ENCODE measurements around the gene CTNNA3.

Gene CTNNA3

GRCh38 chr10:67665491-67665890 lies 30.5 kb downstream of the CTNNA3 start:
- DNase-seq = peak in 41 of 58 donors; percentile 1 to 86 (median 39)

DNA sequence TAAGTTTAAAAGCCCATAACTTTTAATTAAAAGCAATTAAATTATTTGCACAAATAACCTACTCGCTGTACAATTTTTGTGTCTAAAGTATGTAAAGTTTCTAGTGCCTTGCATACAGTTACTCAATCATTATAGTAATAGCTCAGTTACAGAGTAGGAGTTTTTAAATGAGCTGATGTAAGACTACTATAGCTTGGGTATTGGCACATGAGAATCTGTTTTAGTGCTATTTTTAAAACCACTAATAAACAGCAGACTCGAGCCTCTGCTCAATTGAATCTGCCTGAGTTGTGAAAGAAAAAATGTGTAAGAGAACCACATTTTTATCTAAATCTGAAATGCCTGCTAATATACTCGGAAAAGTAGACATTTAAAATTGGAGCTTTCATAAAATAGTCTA lies 31.1 kb downstream of the CTNNA3 start:
- no peak for DNase-seq

DNA sequence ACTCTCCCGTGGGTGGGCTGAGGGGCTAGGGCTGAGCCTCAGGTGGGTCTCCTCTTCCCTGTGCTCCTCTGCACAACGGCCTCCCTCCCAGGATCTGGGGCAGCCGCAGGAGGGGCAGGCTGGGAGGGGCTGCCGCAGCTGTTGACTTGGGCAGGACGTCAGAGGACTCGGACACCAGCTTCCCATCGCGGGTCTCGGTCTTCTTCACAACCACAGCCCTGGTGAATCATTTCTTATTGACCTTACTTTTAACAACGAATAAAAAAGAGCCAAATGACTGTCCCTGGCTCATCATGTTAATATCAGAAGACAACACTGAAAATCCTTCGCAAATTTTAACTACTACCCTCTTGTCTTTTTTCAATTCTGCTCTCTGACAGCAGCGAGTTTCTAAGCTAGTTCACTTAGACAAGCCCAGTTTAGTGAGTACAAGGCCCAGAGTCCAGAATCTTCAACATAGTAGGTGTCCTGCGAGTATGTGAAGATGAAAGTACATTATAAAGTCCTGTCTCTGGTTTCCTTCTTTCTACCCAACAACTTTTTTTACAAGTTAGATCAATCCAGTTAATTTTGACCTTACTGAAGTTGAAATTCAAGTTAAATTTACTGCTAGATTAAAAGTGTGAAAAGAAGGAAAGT lies 32.4 kb downstream of the CTNNA3 start:
- DNase-seq = peak in 32 of 58 donors; percentile 2 to 68 (median 33)

DNA sequence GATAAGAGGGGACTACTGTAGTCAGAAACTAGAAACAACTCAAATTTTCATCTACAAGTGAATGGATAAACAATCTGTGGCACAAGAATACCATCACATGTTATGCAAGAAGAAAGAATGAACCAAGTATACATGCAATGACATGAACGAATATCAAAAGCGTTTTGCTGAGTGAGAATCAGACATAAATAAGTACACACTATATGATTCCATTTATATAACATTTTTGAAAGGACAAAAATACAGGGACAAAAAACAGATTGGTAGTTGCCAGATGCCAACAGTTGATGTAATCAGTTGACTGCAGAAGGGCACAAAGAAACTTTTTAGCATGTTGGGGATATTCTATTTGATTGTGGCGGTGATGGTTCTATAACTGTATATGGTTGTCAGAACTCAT lies 33.6 kb downstream of the CTNNA3 start:
- no peak for DNase-seq

DNA sequence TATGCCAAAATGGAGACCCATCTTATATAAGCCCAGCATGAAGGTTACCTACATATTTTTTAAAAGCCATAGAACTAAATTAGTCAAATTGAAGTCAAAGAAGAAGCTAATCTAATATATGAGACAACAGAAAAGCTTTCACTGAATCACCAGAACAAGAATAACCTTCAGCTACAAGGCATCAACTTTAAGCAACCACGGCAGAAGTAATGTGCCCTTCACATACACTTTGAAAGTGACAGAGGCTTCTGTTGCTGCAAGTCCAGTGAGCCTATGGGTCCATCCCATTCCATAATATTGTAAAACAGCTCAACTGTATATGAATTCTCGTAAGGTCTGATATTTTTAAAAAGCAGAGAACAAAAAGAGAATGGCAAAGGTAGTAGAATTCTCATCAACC lies 36.5 kb downstream of the CTNNA3 start:
- no peak for DNase-seq

DNA sequence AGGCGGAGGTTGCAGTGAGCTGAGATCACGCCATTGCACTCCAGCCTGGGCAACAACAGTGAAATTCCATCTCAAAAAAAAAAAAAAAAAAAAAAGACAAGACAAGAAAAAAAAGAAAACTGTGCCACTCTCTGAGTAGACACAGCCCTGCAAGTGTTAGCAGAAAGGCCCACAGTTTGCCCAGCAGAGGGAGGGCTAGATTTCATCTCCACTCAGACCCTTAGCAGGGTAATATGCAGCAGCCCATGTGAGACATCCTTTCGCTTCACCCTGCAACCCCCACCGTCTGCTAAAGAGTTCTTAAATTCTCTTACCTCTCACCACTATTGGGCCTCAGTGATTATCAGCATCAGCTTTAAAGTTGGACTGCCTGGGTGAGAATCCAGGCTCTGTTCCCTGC lies 38.2 kb downstream of the CTNNA3 start:
- peak in 15 of 58 donors; percentile 2 to 47 (median 24) for DNase-seq

- no peak for DNase-seq
These were observed 45.4 kb downstream of the CTNNA3 start for GRCh38 chr10:67650558-67650957.

DNA sequence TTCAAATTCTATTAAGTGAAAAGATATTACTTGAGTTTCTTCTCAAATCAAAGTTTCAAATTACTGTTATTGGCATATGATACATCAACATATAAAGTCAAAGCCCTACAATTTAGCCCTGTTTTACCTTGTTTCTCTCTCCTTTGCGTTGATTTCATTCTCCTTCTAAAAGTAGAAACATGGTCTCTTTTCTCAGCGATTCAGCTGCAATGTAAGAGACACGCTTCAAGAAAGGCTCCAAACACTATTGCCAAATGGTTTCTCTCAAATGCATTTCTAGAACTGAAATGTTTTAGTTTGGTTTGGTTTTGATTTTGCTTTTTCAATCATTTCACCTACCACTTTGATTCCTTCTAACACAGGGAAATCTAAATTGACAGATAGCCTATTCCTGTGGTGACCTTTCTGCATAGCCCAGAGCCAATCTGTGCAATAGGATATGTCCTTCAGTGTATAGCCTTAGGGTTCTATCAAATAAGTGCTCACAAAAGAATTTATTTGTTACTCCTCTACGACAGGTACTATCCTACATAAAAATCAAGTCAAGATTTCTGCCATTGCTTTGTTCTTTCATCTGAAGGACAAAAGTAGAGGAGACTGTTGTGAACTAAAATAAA lies 47.3 kb downstream of the CTNNA3 start:
- no peak for DNase-seq

GRCh38 chr10:67630904-67631303 lies 65.1 kb downstream of the CTNNA3 start:
- DNase-seq = no peak

DNA sequence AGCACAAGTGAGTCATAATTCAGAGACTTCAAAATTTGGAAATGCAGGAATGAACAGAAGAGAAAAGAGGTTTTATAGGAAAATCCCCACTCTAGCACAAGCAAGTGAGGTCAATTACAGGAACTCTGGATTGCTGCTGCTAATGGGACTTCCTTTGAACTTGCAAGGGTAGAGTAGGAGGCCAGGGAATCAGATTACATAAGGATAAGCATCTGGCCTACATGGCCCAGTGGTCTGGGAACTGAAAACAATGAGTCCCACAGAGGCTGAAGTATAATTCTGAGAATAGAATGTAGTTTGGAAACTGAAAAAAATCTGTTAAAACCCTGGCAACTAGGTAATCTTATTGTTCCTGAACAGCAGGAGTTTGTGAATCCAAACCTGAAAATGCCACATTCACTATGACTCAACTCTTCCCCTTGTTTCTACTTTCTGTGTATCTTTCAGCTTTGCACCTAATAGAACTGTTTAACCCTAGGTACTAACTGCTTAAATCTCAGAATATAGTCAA lies 66.5 kb downstream of the CTNNA3 start:
- no peak for DNase-seq

GRCh38 chr10:67622984-67623383 lies 73.0 kb downstream of the CTNNA3 start:
- no peak for DNase-seq

GRCh38 chr10:67622511-67622910 lies 73.5 kb downstream of the CTNNA3 start:
- DNase-seq = no peak

- no peak for DNase-seq
These were observed 74.2 kb downstream of the CTNNA3 start for GRCh38 chr10:67621834-67622233.

- DNase-seq = no peak
These were observed 77.9 kb downstream of the CTNNA3 start for GRCh38 chr10:67618116-67618515.

DNA sequence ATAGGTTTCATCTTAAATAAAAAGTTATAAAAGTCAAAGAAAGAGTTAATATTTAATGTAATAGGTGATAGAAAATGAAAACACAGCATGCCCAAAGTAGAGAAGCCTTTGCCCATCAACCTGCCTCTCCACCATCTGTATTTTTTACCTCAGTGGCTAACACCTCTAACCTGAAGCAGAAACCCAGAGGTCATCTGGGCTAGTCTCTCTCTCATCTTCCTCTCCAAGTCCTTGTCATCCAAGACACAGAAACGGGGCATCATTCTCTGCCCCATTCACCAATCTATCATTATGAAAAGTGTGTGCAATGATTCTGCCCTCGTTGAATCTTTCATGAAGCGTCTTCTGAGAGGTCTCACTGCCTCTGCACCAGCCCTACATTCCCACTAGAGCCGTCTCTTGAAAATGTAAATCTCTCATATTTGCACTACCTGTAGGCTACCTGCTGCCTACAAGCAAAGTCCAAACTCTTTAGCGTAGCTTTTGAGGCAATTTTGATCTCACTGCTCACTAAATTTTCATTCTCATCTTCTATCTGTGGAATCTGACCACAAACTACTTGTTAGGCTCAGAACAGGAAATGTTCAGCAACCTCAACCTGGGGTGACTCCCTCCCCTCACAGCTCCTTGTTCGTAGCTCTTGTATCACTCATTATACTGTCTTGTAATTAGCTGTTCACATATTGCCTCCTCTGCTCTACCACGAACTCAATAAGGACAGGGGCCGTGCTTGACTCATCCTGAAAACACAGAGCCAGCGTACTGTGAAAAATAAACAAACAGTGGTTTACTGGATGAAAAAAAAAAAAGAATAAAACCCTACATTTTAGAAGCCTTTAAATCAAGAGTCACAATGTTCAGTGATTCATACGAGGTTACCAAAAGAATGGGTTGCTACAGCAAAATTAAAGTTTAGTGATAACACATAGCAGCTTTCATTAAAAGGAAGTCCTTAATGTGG lies 83.1 kb downstream of the CTNNA3 start:
- DNase-seq = no peak

DNA sequence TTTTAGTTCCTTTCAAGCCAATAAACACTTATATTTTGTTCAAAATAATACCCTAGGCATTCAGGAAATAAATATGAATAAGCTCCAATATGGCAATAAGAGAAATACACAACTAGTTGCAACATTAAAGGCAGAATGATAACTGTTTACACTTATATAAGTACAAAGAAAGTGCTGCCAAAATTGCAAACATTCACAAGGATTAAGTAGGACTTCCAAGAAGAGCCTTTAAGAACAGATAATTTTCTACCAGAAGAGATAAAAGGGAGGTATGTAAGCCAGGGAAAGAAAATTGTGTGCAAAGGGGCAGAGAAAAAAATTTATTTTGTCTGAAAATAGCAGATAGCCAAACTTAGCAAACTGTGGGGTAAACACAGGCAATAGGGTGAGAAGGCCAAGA lies 83.8 kb downstream of the CTNNA3 start:
- no peak for DNase-seq

- no peak for DNase-seq
These were observed 85.8 kb downstream of the CTNNA3 start for GRCh38 chr10:67609996-67610793.

DNA sequence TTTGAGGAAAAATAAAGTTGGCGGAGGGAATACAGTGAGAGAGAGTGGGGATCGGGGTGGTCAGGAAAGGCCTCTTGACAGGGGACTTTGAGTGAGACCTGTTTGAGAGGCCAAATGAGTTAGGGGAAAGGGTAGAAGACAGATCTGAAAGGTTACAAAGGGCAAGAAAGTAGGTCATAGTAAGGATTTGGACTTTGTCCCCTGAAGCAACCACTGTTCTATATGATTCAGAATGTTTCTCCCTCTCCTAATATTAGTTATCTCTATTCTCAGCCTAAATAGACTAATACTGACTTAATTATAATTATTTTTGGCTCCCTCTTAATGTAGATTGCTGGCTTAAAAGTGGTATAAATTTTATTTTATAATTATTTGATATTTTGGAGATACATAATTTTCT lies 88.0 kb downstream of the CTNNA3 start:
- DNase-seq = no peak

DNA sequence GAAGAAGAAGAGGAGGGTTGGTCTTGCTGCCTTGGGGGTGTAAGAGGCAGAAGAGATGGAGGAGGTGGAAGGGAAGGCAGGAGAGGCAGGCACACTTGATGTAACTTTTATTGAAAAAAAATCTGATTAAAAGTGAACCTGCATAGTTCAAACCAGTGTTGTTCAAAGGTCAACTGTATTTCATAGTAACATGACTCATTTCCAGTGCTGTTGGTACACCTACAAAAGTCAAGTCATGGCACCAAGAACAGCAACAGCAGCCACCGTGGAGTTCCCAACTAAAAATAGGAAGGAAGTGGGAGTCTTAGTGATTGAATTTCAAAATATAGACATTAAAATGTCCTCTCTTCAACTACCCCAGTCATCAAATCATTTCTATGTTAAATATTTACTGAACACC lies 88.5 kb downstream of the CTNNA3 start:
- no peak for DNase-seq

DNA sequence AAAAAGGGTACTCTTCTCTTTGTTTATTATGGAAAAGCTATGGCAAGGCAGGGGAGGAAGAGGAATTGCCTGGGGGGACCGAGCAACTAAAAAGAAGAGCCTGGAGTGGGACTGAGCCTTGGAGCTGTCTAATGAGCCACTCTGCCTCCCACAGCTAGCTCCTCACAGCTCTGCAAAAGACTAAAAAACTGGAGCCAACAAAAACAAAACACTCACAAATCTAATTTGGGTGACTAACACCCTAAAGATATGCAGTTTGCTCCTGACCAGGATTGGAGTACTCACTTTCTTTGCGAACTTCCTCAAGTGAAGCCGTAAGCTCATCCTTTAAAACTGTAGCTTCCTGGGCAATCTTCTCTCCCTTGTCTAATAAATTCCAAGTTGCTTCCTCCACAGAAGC lies 89.4 kb downstream of the CTNNA3 start:
- no peak for DNase-seq

DNA sequence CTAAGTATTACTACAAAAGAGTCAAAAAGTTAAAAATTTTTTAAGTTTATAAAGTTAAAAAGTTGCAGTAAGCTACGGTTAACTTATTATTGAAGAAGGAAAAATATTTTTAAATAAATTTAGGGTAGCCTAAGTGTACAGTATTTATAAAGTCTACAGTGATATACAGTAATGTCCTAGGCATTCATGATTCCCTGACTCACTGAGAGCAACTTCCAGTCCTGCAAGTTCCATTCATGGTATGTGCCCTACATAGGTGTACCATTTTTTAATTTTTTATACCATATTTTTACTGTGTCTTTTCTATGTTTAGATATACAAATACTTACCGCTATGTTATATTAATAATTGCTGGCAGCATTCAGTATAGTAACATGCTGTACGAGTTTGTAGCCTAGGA lies 92.3 kb downstream of the CTNNA3 start:
- no peak for DNase-seq
